Astrocyte of the spinal cord (primary cell): ENCODE measurements around the gene PTEN.

Experiments
- DNase-seq: peaks from one replicate; pipeline ENCODE4 v3.0.0; 2011; ENCODE audit warnings: low read depth, low spot score
- H3K4me3 ChIP-seq: 2 replicates; pipeline ENCODE4 v1.5.1; 2011; ENCODE audit warnings: low read depth, mild to moderate bottlenecking, low read length, moderate library complexity
- CTCF ChIP-seq: IDR thresholded peaks from 2 replicates; pipeline ENCODE4 v1.5.1; 2012; ENCODE audit warnings: low read depth, mild to moderate bottlenecking, low read length, inconsistent platforms
- in situ Hi-C: cut with HindIII; loops from 2 replicates; pipeline ENCODE4 v1.10.0; 2017; ENCODE audit warnings: low sequenced_read_pairs

Gene PTEN

DNA sequence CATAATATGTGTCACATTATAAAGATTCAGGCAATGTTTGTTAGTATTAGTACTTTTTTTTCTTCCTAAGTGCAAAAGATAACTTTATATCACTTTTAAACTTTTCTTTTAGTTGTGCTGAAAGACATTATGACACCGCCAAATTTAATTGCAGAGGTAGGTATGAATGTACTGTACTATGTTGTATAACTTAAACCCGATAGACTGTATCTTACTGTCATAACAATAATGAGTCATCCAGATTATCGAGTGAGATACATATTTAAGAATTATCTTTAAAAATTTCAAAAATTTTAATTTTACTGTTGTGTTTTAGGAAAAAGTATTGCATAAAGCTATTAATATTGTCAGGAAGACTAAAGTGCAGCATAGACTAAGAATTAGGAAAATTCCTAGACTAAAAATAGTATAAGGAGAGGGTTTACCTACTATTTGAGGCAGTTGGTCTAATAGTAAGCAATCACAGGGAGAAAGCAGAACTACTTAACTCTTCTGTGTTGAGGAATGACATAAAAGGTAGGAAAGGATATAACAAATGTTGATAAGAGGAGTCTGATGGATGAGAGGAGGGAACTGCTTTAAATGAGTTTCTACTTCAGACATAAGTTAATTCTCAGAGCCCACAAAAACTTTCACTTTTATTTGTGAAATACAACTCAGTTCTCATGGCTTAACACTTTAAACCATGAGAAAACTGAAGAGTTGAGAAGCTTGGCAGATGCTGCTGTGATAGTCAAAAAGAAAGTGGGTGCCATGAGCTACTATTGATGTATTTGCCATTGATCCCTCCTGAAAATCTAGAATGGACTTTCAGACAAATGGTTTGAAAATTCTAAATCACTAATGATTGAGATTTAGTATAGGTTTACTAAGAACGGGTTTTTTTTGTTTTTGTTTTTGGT lies 67.8 kb downstream of the PTEN start:
- H3K4me3 ChIP-seq: no peak overlapping the region
- in situ Hi-C loops: no loop called here
- no peak for TF ChIP-seq CTCF
- no peak for DNase-seq

DNA sequence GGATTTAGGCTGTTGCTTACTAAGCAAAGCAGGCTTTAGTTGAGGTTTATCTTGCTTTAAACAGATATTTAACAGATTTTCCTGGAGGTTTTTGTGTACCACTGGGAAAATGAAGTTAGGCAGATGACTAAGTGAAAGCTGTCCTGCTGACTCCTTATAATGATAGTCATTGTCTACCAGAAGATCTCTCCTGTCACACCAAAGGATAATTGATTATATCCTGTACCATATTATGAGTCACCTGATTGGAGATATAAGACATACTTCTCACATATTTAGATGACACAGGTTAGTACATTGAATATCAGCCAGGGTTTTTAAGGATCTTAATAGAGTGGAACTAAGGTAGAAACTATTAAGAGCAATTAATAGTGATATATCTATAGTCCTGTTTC lies 68.4 kb downstream of the PTEN start:
- DNase-seq: no peak
- in situ Hi-C loops: no loop called here
- no peak overlapping the region for H3K4me3 ChIP-seq
- no peak for TF ChIP-seq CTCF

DNA sequence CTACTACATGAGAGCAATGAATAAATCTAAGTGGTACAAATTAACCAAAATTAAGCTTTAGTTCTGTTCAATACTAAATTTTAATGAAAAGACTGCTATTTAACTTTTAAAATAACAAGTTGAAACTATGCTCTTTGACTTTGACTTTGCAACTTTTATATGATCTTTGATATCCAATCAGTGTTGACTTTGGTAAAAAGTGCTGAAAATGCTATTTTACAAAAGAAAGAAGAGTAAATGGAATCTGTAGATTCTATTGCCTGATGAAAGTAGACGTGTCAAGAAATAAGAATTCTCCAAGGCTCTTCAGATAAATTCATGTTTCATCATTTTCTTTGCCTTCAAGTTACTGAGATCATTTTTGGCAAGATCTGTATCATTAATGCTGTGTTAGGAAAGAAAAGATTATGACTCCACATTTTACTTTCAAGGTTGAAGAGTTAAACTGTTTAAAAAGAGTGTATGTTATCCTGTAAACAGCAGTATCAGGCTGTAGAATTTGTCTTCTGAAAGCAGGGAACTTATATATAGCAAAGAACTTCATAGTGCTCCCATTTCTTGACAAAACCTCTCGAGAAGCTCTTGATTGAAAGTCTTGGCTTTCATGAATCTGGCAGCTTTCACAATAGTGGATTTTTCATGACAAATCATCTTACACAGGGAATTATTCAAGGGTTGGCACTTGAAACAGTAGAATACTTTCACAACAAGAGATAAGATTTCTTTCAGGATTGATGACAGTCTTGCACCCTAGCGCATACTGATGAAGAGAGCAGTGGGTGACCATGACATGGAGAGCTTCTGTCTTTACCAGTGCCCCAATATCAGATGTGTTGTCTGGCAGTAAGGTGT lies 72.1 kb downstream of the PTEN start:
- in situ Hi-C loops: no loop called here
- DNase-seq: no peak
- TF ChIP-seq CTCF: no peak
- no peak overlapping the region for H3K4me3 ChIP-seq

- H3K4me3 ChIP-seq: no peak overlapping the region
- TF ChIP-seq CTCF: no peak
- in situ Hi-C loops: no loop called here
- no peak for DNase-seq
These were observed 76.8 kb downstream of the PTEN start for GRCh38 chr10:87940210-87940609.

DNA sequence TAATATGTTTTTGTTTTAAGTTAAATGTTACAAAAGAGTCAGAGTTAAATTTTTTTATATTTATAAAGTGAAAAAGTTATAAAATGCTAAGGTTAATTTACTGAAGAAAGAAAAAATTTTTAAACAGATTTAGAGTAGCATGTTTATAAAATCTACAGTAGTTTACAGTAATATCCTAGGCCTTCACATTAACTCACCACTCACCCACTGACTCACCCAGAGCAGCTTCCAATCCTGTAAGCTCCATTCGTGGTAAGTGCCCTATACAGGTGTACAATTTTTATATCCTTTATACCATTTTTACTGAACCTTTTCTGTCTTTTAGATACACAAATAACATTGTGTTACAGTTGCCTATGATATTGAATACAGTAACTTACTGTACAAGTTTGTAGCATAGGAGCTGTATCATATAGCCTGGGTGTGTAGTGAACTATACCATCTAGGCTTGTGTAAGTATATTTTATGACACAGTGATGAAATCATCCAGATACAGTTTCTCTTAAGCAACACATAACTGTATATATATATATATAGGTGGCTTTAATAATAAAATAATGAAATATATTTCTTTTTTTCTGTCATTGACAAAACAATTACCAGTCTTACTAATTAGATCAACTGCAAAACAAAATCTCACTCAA lies 79.6 kb downstream of the PTEN start:
- no peak overlapping the region for H3K4me3 ChIP-seq
- in situ Hi-C loops: no loop called here
- TF ChIP-seq CTCF: no peak
- no peak for DNase-seq

DNA sequence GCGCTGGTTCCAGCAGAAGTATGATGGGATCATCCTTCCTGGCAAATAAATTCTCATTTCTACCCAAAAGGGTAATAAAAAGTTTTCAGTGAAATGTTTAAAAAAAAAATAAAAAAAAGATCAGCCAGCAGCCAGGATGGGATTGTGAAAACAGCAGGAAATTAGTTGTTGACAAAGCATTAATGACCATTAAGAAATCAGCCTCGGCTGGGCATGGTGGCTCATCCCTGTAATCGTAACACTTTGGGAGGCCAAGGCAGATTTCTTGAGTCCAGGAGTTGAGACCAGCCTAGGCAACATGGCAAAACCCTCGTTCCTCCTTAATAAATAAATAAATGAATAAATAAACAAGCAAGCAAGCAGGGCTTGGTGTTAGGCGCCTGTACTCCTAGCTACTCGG lies 82.6 kb downstream of the PTEN start:
- no peak overlapping the region for H3K4me3 ChIP-seq
- TF ChIP-seq CTCF: no peak

More for the DNA sequence above, 82.6 kb downstream of the PTEN start:
- in situ Hi-C loops: no loop called here
- no peak for DNase-seq
